HG03558 (cell line): ENCODE results near the gene WNT9A.

Experiments
- ATAC-seq: cut with Tn5 transposase; IDR thresholded peaks from one replicate; pipeline ENCODE4 v1.9.1; 2021; ENCODE audit warnings: moderate number of reproducible peaks; ENCODE audit not compliant: unreplicated experiment; ENCODE audit errors: extremely low read depth

Gene WNT9A

GRCh38 chr1:227942021-227942715 lies 5.6 kb downstream of the WNT9A start:
- no peak for ATAC-seq

DNA sequence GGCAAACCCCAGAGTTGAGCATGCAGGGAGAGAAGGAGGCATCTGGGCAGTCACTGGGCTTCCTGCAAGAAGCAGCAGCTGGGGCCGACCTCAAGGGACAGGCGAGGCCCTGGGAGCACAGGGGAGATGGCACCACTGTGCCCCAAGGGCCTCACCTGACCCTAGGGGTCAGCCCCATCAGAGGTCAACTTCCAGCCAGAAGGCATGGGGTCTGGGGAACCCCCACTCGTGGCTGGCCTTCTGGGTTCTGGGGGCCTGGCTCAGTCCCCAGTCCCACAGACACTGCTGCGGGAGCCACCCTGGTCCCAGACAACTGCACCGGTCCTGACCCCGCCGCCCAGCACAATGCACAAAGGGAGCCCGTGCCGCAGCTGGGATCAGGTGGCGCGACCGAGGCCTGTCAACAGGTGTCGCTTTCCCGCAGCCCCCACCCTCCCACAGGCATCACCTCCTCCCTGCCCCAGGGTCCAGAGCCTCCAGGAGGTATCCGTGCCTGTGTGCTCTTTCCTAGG lies 6.2 kb downstream of the WNT9A start:
- no peak for ATAC-seq

- no peak for ATAC-seq
Measured at GRCh38 chr1:227940791-227941241, 6.9 kb downstream of the WNT9A start.

DNA sequence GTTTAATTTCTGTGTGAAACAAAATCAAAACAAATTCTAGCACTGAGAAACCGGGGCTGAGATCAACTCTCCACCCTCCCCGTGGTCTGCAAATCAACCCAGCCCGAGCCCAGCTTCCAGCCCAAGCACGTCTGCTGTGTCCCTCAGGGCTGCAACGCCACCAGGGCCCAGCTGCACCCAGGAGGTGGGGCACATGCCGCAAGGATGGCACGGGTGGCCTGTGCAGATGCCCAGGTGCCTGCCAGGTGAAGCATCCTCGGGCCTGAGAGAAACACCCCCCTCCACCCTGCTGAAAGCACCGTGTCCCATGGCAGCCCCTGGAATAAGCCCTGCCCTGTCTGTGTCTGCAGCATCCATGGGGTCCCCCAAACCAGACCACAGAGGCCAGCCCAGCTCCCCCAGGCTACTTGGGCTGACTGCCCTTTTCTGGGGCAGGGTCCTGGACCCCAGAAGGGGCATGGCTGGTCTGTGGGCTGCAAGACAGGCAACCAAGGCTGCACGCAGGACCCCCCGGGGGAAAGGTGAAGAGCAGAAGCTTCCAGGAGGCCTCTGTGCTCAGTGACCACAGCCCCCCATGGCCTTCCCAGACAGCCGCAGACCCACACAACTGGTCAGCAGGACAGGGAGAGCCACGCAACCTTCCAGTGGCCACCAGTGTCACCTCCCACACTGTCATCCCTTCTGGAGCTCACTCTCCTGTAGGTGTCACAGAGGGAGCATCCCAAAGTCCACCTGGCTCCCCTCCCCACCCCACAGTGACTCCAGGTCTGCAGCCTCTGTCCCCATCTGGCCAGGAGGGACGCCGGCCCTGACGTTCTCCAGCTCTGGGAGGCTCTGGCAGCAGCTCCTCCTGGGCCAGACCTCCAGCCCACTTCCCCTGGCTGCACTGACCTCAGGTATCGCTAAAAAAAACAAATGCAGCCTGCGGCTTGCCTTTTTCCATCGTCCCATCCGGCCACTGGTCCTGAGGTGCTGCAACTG lies 7.7 kb downstream of the WNT9A start:
- ATAC-seq = no peak

DNA sequence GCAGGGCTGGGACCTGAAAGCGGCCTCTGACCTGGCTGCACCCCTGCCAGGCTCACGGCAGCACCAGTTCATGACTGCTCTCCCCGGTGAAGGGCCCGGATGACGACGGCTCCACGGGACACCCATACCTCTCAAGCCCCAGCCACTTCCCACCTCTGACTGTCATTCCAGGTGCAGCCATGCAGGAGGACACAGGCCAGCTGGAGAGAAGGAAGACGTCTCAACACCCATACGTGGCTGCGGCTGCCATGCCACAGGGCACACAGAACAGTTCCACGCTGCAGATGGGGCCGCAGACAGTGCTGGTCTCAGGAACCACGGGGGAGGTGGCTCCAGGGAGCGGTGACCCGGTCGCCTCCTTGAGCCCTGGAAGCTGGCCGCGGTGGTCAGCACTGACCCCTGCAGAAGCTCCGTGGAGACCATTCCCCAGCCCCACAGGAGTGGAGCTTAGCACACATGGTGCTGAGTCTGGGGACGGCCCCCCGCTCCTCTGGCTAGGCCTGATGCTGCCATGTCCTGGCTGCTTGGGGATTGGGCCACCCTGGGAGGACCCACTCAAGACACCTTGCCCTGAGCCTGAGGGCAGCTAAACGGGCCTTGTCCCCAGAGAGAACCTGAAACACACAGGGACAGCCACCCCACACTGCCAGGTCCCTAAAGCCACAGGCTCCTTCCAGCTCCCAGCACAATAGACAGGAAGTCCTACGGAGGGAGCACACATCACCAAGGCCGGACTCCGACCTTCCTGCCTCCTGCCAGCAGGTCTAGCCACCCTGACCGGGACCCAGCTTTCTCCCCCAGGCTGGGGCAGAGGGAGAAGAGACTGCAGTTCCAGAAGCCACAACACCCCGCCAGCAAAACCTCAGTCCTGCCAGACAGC lies 8.6 kb downstream of the WNT9A start:
- ATAC-seq = no peak

GRCh38 chr1:227938276-227938675 lies 9.5 kb downstream of the WNT9A start:
- ATAC-seq = no peak

GRCh38 chr1:227937838-227938145 lies 9.9 kb downstream of the WNT9A start:
- no peak for ATAC-seq

GRCh38 chr1:227937031-227937837 lies 10.5 kb downstream of the WNT9A start:
- no peak for ATAC-seq

DNA sequence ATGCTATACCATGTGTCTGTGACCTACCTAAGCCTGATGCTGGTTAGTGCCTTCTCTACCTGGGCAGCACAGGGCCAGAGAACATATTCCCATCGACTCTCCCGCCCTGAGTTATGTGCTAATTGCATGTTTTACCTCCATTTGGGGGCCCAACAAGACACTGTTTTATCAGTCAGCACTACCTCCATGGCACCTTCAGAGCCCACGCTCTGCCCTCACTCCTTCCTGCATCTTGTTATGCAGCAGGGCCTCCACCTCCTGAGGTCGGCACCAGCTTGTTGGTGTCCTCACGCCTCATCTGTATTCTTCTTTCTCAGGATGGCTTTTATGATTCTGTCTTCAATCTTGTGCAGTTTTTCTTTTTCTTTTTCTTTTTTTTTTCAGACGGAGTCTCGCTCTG lies 11.9 kb downstream of the WNT9A start:
- ATAC-seq = no peak

DNA sequence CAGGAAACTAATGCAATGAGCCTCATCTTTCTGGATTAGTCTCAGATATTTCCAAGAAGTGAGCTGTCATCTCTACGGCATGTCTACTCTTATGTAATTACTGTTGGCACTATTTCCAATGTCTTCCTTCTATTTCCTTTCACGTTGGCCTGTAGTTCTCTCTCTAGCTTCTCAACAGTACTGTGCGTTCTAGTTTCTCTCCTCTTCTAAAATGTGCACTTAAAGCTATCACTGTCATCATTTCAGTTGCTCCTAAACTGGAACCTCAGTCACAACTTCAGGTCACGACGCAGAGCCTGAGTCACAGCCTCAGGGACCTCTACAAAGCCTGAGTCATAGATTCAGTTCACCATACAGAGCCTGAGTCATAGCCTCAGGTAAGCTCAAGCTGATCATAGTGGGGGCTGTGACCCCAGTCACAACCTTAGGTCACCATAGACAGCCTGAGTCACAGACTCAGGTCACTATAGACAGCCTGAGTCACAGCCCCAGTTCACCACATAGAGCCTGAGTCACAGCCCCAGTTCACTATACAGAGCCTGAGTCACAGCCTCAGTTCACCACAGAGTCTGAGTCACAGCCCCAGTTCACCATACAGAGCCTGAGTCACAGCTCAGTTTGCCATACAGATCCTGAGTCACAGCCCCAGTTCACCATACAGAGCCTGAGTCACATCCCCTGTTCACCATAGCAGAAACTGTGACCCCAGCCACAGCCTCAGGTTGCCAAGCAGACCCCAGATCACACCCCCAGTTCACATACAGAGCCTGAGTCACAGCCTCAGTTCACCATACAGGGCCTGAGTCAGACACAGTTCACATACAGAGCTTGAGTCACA lies 13.0 kb downstream of the WNT9A start:
- no peak for ATAC-seq

- ATAC-seq = no peak
Measured at GRCh38 chr1:227929751-227930472, 17.8 kb downstream of the WNT9A start.

GRCh38 chr1:227928811-227929375 lies 18.8 kb downstream of the WNT9A start:
- ATAC-seq = no peak

DNA sequence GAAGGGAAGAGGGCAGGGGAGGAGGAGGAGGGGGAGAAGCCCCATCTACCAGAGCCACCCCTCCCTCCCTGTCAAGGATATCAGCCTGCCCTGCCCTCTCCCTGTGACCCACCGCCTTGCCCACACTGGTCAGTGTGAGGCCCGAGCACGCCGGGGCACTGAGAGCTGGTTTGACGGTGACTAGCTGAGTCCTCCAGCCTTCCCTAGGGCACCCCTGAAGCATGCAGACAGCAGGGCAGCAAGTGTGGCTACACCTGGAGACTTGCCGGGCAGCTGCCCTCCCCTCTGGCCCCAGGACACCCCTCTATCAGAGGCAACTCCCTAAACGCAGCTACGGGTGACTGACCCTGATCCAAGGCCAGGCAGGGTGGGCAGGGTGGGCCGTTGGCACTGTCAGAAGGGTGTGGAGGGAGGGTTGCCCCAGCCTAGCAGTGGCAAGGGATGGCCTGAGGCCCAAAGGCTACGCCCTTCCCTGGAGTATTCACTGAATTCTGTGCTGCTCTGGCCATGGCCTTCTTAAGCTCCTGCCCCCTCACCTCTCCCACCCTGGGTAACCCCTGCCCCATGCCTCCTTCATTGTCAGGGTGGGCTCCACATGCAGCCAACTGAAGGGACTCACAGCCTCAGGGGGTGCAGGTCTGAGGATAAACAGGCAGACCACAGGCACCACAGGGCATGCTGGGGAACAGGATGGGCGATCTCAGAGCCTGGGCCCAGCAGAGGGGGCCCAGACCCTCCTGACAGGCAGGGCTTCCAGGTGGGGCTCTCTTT lies 19.6 kb downstream of the WNT9A start:
- no peak for ATAC-seq

DNA sequence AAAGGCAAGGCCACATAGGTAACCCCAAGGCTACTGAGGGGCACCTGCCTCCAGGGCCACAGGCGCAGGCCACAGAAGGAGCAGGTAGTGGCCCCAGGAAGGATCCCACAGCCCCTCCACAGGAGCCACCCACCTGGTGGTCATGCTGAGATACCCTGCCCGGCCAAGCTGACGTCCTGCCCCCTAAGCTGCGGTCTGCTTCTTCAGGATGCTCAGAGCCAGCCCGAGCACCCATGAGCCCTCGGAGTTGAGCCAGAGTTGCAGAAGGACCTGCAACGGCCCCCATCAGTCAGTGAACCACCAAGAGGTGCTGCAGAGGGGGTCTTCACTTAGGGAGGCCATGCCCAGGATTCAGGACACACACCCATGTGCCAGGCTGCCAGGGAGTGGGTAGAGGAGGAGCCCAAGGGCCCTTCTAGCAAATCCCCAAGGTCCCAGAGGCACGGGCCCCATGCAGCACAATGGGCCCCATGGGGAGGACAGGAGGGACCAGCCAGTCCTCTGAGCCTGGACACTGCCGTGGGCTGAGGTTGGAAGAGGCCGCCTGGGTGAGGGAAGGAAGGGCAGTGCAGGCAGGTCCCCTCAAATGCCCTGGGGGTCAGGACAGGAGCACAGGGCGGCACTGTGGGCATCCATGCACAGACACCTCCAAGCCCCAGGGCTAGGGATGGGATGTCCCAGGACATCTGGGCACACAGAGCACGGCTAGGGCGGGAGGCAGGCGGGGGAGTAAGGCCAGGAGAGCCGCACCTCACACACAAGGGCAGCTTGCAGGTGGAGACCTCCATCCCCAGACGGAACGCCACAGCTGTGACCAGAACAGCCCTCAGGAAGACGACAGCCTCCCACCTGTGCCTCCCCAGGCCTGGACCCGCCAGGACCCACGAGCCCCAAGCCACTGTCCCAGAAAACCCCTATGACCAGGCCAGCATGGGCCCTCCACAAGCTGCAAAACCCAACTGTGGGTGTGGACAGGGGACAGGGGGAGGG lies 20.5 kb downstream of the WNT9A start:
- ATAC-seq = no peak

DNA sequence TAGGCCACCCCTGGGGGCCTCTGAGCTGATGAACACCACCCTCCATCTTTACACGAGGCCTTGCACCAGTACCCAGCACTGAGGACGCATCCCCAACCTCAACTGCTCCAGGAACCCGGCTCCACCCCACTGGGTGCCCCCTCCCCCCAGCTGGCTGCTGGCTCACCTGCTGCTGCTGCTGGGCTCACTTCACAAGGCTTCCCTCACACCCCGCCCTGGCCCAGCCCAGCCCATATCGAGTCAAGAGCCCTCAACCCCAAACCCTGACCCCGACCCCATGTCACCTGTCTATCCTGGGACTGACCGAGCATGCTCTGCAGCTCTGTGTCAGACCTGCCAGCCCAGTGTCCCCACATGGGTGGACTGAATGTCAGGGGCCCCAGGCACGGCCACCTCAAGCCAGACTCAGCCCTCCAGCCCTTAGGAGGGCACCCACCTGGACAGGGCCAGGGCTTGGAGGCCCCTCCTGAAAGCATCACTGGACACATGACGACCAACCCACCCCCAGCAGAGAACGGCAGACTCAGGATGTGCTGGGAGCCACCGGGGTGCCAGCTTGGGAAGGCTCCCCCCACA lies 21.4 kb downstream of the WNT9A start:
- ATAC-seq = no peak
